Right forelimb (tissue), 1 donor: ENCODE data around the gene ZNF236.

Source experiments
- DNase-seq: peaks from one replicate; pipeline ENCODE4 v3.0.0-alpha.2; 2018

The ZNF236 gene

GRCh38 chr18:76866666-76867065 is 44.3 kb downstream of the ZNF236 start:
- no peak for DNase-seq

- DNase-seq = no peak
Observed at GRCh38 chr18:76873311-76873710, 51.0 kb downstream of the ZNF236 start.

GRCh38 chr18:76873713-76874112 is 51.4 kb downstream of the ZNF236 start:
- DNase-seq = no peak

DNA sequence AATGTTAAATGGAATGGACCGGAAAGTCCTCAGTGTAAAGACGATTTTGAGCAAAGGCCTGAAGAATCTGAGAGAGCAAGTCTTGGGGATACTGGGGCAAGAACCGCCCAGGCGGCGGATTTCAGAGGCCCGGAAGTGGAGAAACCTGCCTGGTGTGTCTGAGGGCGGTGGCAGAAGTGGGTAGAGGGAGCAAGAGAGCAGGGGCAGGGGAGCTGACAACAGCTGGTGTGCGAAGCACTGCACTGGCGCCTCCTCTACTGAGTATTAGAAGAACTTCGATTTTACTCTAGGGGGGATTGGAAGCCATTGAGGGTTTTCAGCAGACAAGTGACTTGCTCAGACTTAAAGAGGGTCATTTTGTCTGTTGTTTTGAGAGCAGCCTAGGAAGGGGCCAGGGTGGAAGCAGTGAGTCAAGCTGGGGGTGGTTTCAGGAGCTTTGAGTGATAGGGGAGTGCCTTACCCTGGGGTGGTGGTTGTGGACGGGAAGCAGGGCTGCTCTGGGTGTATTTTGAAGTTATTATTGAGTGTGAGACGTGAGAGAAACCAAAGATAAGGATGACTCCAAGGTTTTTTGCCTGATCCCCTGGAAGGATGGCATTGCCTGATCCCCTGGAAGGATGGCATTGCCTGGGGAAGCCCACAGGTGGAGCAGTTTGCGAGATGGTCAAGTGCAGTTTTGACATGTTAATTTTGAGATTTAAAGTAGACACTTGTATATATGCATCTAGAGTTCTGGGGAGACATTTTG is 52.5 kb downstream of the ZNF236 start:
- DNase-seq = no peak

DNA sequence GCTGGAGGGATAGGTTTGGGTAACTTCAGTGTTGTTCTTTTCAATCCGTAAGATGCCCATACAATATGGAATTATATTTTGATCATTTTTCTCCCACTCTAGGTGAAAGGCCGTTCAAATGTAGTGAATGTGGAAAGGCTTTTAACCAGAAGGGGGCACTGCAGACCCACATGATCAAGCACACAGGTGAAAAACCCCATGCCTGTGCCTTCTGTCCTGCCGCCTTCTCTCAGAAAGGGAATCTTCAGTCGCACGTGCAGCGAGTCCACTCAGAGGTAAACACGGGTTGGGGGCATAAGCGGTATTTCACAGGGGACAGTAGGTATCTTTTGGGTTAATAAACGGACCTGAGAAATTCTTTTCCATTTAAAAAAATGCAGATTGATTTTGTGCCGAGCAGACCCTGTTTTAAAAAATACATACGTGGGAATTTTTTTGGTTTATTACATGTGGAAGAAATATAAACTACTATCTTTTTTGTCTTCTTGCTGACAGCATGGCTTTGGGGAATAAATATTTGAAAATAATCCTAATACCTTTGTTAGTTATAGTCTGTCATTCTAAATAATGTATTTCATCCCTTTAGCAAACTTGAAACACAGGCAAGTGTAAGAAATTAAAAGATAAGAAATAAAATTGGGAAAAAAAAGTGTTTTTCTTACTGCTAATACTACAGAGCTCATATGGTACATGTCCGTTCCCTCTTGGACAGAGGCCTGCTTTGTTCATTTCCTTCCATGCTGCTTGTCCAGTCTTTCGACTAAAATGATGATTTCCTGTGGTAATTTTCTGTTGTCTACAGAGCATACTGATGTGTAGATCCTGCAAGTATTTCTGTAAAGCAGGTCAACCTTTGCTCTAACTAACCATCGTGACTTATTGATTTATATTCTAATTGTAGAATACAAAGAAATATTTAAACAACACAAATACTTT is 53.3 kb downstream of the ZNF236 start:
- DNase-seq = no peak

DNA sequence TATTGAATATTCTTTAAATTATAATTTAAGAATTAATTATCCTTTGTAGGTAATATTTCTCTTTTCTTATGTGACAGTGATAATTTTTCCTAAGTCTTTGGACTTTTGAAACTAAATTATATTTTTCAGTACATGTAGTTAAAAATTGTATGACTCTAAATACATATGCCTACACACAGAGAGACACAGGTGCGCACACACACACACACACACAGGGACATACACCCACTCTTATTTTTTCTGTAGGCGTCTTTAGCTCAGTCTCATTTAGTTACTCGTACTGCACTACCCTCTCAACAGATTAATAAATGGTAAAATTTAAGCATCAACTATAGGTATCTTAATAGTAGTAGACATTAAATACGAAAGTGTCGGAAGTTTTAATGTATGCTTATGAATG is 56.1 kb downstream of the ZNF236 start:
- DNase-seq = no peak

GRCh38 chr18:76880026-76880425 is 57.7 kb downstream of the ZNF236 start:
- DNase-seq = no peak

DNA sequence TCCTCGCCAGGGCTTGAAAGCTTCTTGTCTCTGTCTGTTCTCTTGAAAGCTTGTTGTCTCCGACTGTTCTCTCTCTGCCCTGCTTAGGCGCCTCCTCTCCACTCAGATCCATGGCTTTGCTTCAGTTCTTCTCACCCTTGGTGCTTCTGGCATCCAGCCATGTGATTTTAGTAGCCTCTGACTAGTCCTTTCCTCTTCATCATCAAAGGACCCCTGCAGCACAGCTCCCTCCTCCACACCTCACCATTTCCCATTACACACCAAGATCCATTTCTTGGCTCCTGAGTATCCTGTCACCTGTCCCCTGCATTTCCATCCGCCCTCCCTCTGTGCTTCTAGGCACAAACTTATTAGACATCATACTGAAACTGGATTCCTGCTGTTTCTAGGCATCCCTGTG is 59.4 kb downstream of the ZNF236 start:
- DNase-seq = no peak

DNA sequence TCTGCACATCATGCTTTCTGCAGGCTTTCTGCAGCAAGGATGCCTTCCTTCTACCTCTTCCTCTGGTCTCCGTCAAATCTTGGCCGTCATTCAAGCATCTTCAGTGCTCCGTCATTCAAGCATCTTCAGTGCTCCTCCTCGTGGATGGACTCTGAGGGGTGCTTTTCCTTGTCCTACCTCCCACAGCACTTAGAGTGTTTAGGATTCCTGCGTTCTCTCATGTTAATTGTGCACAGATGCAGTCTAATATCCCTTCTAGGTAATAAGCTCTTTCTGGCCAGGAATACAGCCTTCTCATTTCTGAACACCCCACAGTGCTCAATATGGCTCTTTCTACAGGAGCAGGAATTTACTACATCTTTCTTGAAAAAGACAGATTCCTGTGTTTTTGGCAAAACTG is 59.8 kb downstream of the ZNF236 start:
- no peak for DNase-seq

DNA sequence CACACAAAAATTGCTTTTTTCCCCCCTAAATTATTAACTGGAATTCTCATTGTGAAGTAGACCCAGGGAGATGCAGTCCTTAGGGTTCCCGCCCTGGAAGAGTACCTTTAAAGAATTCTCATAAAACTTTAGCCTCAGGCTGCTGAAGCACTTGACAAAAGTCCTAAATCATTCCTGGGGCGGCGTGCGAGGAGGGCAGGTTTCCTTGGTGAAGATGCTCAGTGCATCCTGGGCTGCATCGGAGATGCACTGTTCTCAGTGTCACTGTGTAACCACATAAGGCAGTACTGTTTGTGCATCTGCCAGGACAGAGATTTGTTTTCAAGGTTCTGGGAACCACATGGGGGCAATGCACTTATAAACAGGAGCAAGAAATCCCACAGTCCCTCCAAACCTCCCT is 62.6 kb downstream of the ZNF236 start:
- DNase-seq = no peak

DNA sequence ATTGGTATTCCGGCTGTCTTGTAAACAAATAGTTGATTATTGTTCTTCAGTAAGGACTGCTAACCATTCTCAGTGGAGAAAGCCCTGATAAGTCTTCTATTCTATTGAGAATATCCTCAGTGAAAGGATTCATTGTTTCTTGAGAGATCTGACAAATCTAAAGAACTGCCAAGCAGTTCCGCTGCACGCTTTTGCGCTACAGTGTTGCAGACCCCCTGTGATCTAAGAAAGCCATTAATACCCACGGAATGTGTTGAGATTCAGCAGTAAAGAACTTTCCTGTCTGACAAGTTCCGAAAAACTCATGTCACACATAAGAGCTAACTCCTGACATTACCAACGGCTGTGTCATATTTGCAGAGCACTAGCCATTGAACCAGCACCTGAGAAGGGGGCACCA is 63.8 kb downstream of the ZNF236 start:
- DNase-seq = no peak

DNA sequence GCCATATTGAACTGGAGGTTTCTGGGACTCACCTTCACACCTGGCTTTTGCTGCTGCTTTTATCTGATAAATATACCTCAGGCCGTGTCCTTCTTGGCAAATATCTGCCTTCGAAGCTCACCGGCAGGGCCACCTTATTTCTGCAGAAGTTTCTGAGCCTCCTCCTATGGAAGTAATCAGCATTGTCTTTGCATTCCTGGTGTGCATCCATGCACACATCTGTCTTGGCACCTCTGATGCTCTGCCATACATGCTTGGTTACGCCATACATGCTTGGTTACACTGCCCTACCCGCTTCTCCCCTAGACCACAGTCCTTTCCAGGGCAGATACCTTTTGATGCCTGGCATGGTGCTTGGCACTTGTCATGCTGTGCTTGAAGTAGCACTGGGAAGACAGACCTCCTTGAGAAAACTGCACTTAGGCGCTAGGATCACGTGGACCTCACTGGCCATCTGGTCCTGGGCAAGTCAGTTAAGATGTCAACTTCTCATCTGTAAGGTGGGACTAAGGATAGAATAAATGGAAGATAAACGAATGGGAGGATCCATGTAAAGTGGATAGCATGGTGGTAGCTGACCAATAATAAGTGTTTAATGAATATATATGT is 66.8 kb downstream of the ZNF236 start:
- DNase-seq = no peak

DNA sequence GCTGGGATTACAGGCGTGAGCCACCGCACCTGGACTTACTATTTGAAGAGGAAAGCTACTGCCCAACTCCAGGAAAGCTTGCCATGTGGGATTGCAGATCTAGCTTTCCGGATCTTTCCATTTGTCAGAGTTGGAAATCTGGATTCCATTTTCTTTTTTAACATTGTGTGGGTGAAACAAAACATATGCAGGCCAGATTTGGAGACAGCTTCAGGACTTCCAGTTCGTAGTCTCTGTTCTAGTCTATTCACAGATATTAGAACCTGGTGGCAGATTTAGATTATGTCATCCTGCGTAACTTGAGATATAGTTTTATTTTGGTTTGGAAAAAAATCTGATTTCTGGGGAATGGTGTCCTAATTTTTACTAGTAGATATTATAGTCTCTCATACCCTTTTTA is 70.5 kb downstream of the ZNF236 start:
- no peak for DNase-seq

GRCh38 chr18:76894566-76895346 is 72.4 kb downstream of the ZNF236 start:
- DNase-seq = no peak

- DNase-seq = no peak
Observed at GRCh38 chr18:76895498-76895897, 73.1 kb downstream of the ZNF236 start.

DNA sequence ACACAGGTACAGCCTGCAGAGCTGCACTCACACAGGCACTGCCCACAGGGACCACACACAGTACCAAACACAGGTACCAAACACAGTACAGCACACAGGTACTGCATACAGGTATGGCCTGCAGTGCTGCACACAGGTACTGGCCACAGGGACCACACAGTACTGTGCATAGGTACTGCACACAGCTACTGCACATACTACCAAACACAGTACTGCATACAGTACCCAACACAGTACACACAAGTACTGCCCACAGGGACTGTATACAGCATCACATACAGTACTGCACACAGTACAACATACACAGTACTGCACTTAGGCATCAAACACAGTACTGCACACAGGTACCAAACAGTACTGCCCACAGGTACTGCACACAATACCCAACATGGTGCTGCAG is 74.3 kb downstream of the ZNF236 start:
- no peak for DNase-seq

DNA sequence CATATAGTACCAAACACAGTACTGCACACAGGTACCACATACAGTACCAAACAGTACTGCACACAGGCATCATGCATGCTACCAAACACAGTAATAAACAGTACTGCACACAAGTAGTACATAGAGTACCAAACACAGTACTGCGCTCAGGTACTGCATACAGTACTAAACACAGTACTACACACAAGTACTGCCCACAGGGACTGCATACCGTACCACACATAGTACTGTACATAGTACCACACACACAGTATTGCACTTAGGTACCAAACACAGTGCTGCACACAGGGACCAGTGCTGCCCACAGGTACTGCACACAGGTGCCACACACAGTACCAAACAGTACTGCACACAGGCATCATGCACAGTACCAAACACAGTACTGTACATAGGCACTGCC is 74.9 kb downstream of the ZNF236 start:
- no peak for DNase-seq

- DNase-seq = no peak
Observed at GRCh38 chr18:76903386-76903785, 81.0 kb downstream of the ZNF236 start.

DNA sequence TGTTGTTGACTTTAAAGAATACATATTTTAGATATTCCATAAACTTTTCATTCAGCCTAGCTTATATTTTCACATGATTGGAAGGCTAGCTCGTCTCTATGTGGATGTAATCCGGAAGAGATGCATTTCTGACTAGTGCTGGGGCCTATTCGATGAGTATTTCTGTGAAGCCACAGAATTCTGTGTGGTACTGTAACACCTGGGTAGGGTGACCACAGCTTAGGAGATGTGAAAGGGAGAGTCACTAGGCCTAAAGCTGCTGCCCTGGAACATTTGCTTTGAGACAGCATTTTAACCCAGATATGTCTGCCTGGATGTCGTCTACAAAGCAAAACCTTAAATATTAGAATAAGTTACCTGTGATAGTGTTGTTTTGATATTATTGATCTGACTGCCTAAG is 83.5 kb downstream of the ZNF236 start:
- no peak for DNase-seq

DNA sequence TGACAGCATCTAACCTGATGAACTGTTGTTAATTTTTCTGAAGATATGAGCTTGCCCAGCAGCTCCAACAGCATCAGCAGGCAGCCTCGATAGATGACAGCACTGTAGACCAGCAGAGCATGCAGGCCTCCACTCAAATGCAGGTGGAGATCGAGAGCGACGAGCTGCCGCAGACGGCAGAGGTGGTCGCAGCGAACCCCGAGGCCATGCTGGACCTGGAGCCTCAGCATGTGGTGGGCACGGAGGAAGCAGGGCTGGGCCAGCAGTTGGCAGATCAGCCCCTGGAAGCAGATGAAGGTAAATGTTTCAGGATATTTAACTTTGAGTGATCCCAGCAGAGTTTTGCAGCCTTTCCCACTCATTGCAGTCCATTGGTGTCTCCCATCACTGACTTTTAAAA is 85.9 kb downstream of the ZNF236 start:
- no peak for DNase-seq

GRCh38 chr18:76909439-76909838 is 87.1 kb downstream of the ZNF236 start:
- no peak for DNase-seq

DNA sequence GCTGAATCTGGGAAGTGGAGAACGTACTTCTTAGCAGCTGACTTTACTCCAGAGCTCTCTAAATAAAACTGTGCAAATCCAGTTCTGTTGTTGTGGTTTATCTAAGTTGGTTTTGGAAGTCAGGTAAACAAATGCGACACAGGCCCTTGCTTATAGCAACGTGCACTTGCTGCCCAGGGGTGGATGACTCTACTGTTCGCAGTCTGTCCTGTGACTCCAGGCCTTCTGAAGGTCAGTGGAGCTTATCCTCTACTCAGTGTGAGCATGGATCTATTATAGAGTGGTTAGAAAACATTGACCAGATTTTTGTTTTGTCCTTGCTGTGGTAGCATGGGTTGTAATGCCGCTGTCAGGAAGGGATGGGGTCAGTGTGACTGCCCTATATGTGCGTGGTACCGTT is 89.1 kb downstream of the ZNF236 start:
- DNase-seq = no peak

DNA sequence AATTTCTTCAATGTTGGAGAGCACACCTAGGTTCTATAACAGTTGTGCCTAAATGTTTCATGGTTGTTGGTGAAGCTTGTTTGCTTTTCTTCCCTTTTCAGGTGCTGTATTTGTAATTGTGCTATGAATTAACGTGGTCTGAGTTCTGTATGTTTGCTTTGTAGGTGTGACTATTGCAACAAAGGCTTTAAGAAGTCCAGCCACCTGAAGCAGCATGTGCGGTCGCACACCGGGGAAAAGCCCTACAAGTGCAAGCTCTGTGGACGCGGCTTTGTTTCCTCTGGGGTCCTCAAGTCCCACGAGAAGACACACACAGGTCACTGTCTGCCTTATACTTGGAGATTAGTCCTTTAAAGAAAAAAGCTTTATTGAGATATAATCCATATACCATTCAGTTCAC is 91.2 kb downstream of the ZNF236 start:
- no peak for DNase-seq
